Naive thymus-derived CD4-positive, alpha-beta T cell (primary cell): ENCODE results near the gene TCP11X2. TPM values are rescaled to one million over a fixed set of nuclear protein-coding genes. Genes with fewer than 3 reads are reported as not detected.
"Not testable (repeated sequence)": the region's sequence is repeated elsewhere in the genome, so short reads cannot be mapped to it uniquely, and the experiment has no call there.

Experiments
- ATAC-seq: fragments of 150-1000 bp; cut with Tn5 transposase; 2 replicates; pipeline ENCODE4 v1.10.0; 2021; ENCODE audit warnings: mild to moderate bottlenecking, moderate library complexity
- CTCF ChIA-PET: fragments of 350-600 bp; sonication (Branson Sonifier 250); formaldehyde crosslinking; loops from one replicate; lab custom pipeline; 2021; ENCODE audit warnings: antibody characterized with exemption; lab: Charles Lee
- POLR2A ChIA-PET: fragments of 350-600 bp; sonication (Branson Sonifier 250); formaldehyde crosslinking; loops from one replicate; lab custom pipeline; 2021; ENCODE audit warnings: antibody characterized with exemption, inconsistent platforms; lab: Charles Lee
- DNase-seq, 9 donors: peaks; one replicate each; pipeline versions ENCODE4 v3.0.0 to v3.0.0-alpha.2; 2020 to 2022; ENCODE audit warnings: mixed read lengths in 1 of 9
- H3K27ac ChIP-seq: one replicate; pipeline ENCODE4 v1.7.0; 2013; ENCODE audit warnings: mild to moderate bottlenecking, low read depth, low read length, moderate library complexity
- H3K27me3 ChIP-seq, 2 donors: one replicate each; pipeline ENCODE4 v1.7.0; 2013; ENCODE audit warnings: low read length in 2 of 2, mild to moderate bottlenecking in 2 of 2, moderate library complexity in 2 of 2; ENCODE audit not compliant: control insufficient read depth in 2 of 2, insufficient read depth in 2 of 2
- H3K36me3 ChIP-seq, 3 experiments: 1 replicate in 2 of 3; 2 replicates in 1 of 3; pipeline ENCODE4 v1.7.0; 2013; ENCODE audit warnings: low read length in 3 of 3, mild to moderate bottlenecking in 3 of 3, moderate library complexity in 1 of 3; ENCODE audit not compliant: insufficient read depth in 3 of 3, control insufficient read depth in 2 of 3
- H3K4me1 ChIP-seq, 2 donors: one replicate each; pipeline ENCODE4 v1.7.0; 2013; ENCODE audit warnings: low read length in 2 of 2, mild to moderate bottlenecking in 2 of 2, moderate library complexity in 1 of 2; ENCODE audit not compliant: control insufficient read depth in 2 of 2, insufficient read depth in 2 of 2
- H3K4me3 ChIP-seq: 2 replicates; pipeline ENCODE4 v1.7.0; 2013; ENCODE audit warnings: mild to moderate bottlenecking, low read length
- H3K9me3 ChIP-seq, 3 experiments: 1 replicate in 2 of 3; 2 replicates in 1 of 3; pipeline ENCODE4 v1.7.0; 2013; ENCODE audit warnings: low read length in 3 of 3; ENCODE audit not compliant: control insufficient read depth in 2 of 3
- H3K27ac Mint-ChIP-seq, 9 donors: one replicate each; pipeline ENCODE4 v1.8.0; 2020 to 2022; ENCODE audit warnings: mixed read lengths in 9 of 9, mild to moderate bottlenecking in 8 of 9, moderate library complexity in 5 of 9, inconsistent platforms in 2 of 9
- H3K27me3 Mint-ChIP-seq, 5 donors: one replicate each; pipeline ENCODE4 v1.8.0; 2021 to 2022; ENCODE audit warnings: mixed read lengths in 5 of 5, mild to moderate bottlenecking in 1 of 5
- H3K36me3 Mint-ChIP-seq, 5 donors: one replicate each; pipeline ENCODE4 v1.8.0; 2020 to 2022; ENCODE audit warnings: mixed read lengths in 5 of 5, mild to moderate bottlenecking in 3 of 5, inconsistent platforms in 1 of 5
- H3K4me1 Mint-ChIP-seq, 7 donors: one replicate each; pipeline ENCODE4 v1.8.0; 2020 to 2022; ENCODE audit warnings: mixed read lengths in 7 of 7, mild to moderate bottlenecking in 3 of 7, inconsistent platforms in 1 of 7
- H3K4me3 Mint-ChIP-seq, 10 donors: one replicate each; pipeline ENCODE4 v1.8.0; 2020 to 2022; ENCODE audit warnings: mild to moderate bottlenecking in 10 of 10, mixed read lengths in 10 of 10, moderate library complexity in 6 of 10, inconsistent platforms in 2 of 10
- H3K9me3 Mint-ChIP-seq, 11 donors: one replicate each; pipeline ENCODE4 v1.8.0; 2020 to 2022; ENCODE audit warnings: mixed read lengths in 11 of 11, mild to moderate bottlenecking in 4 of 11, inconsistent platforms in 1 of 11, moderate library complexity in 1 of 11
- intact Hi-C, 2 donors: fragments of 100-400 bp; cut with micrococcal nuclease; formaldehyde crosslinking; loops; one replicate each; pipeline ENCODE4 v1.15.1; 2023
- polyA plus RNA-seq, 2 donors: library from polyadenylated mRNA; unstranded; fragments of 300-500 nt; fragmentation: Illumina TruSeq; gene quantifications; one replicate each; pipeline ENCODE4 v1.2.3, GENCODE V29; 2021
- total RNA-seq, 6 experiments: library from RNA in 5 of 6; stranded (reverse) in 5 of 6; gene quantifications; 1 replicate in 5 of 6; 2 replicates in 1 of 6; pipeline ENCODE4 v1.2.3 and lab custom pipeline; 2021 to 2026

Gene TCP11X2
- total and polyA plus RNA-seq, 7 experiments from 2014 or later = not detected

- H3K27ac ChIP-seq, H3K4me1 Mint-ChIP-seq, H3K36me3 ChIP-seq, H3K27ac Mint-ChIP-seq, intact Hi-C loops, CTCF ChIA-PET, DNase-seq, H3K36me3 Mint-ChIP-seq, POLR2A ChIA-PET, H3K9me3 Mint-ChIP-seq, H3K4me3 Mint-ChIP-seq, H3K27me3 Mint-ChIP-seq, H3K4me1 ChIP-seq, H3K4me3 ChIP-seq, ATAC-seq, H3K27me3 ChIP-seq, H3K9me3 ChIP-seq: not testable (repeated sequence)
These were observed 7.2 kb upstream of the TCP11X2 start for GRCh38 chrX:102478765-102479164.

GRCh38 chrX:102470215-102470614 lies 1.4 kb downstream of the TCP11X2 start:
- H3K27me3 Mint-ChIP-seq, ATAC-seq, H3K4me1 ChIP-seq, H3K27me3 ChIP-seq, POLR2A ChIA-PET, H3K9me3 Mint-ChIP-seq, H3K36me3 Mint-ChIP-seq, H3K4me1 Mint-ChIP-seq, intact Hi-C loops, H3K27ac ChIP-seq, H3K9me3 ChIP-seq, CTCF ChIA-PET, H3K27ac Mint-ChIP-seq, DNase-seq, H3K4me3 ChIP-seq, H3K4me3 Mint-ChIP-seq, H3K36me3 ChIP-seq: not testable (repeated sequence)

- H3K9me3 ChIP-seq, DNase-seq, H3K36me3 Mint-ChIP-seq, CTCF ChIA-PET, H3K4me3 ChIP-seq, H3K4me1 Mint-ChIP-seq, POLR2A ChIA-PET, H3K4me1 ChIP-seq, H3K36me3 ChIP-seq, intact Hi-C loops, H3K27ac Mint-ChIP-seq, H3K27me3 Mint-ChIP-seq, H3K4me3 Mint-ChIP-seq, H3K9me3 Mint-ChIP-seq, H3K27me3 ChIP-seq, ATAC-seq, H3K27ac ChIP-seq: not testable (repeated sequence)
These were observed 13.0 kb downstream of the TCP11X2 start for GRCh38 chrX:102458615-102459014.

GRCh38 chrX:102439908-102440307 lies 31.7 kb downstream of the TCP11X2 start, which contains the start of gene NXF2B:
Gene NXF2B, minus strand, starts transcription at chrX:102440008. Its CDS starts 59,972 bp downstream, at chrX:102380036.
- H3K4me3 ChIP-seq, H3K9me3 ChIP-seq, intact Hi-C loops, H3K27me3 Mint-ChIP-seq, DNase-seq, H3K4me3 Mint-ChIP-seq, H3K27ac Mint-ChIP-seq, POLR2A ChIA-PET, H3K9me3 Mint-ChIP-seq, H3K4me1 ChIP-seq, CTCF ChIA-PET, H3K27me3 ChIP-seq, H3K36me3 ChIP-seq, H3K4me1 Mint-ChIP-seq, H3K36me3 Mint-ChIP-seq, H3K27ac ChIP-seq, ATAC-seq: not testable (repeated sequence)

- H3K36me3 ChIP-seq, H3K4me1 ChIP-seq, H3K27me3 ChIP-seq, intact Hi-C loops, H3K27me3 Mint-ChIP-seq, H3K9me3 Mint-ChIP-seq, H3K36me3 Mint-ChIP-seq, ATAC-seq, H3K4me3 ChIP-seq, H3K4me3 Mint-ChIP-seq, H3K27ac ChIP-seq, H3K27ac Mint-ChIP-seq, H3K4me1 Mint-ChIP-seq, DNase-seq, H3K9me3 ChIP-seq, POLR2A ChIA-PET, CTCF ChIA-PET: not testable (repeated sequence)
These were observed 57.1 kb downstream of the TCP11X2 start for GRCh38 chrX:102414493-102414892.

Other genes with a start within 250 kb of the TCP11X2 start
- gene NXF2, start 224.6 kb downstream of the TCP11X2 start, total RNA-seq = not detected
- gene NXF2, start 224.6 kb downstream of the TCP11X2 start, polyA plus RNA-seq = not detected
- not detected for gene NXF2B, start 31.8 kb downstream of the TCP11X2 start, total RNA-seq
- gene NXF2B, start 31.8 kb downstream of the TCP11X2 start, polyA plus RNA-seq = not detected
- under 1 TPM in 1 of 5 experiments, not detected in 4; 0.46 TPM for gene TMSB15A, start 44.9 kb upstream of the TCP11X2 start, total RNA-seq
- not detected for gene TMSB15A, start 44.9 kb upstream of the TCP11X2 start, polyA plus RNA-seq
- 10 to 100 TPM in 3 of 5 experiments, 1 to 10 TPM in 2; 8.2 to 13.1 (median 12.3) TPM for gene ARMCX5, start 127.7 kb upstream of the TCP11X2 start, total RNA-seq
- 10 to 100 TPM; 13.0 to 14.6 TPM for gene ARMCX5, start 127.7 kb upstream of the TCP11X2 start, polyA plus RNA-seq
- 10 to 100 TPM in 4 of 5 experiments, under 1 TPM in 1; 0.77 to 76.7 (median 70.4) TPM for gene GPRASP1, start 179.7 kb upstream of the TCP11X2 start, total RNA-seq
- 10 to 100 TPM in 1 of 2 donors, 1 to 10 TPM in 1; 9.6 to 22.4 TPM for gene GPRASP1, start 179.7 kb upstream of the TCP11X2 start, polyA plus RNA-seq
- gene GPRASP2, start 240.6 kb upstream of the TCP11X2 start, total RNA-seq = 1 to 10 TPM in 4 of 5 experiments, under 1 TPM in 1; 0.29 to 5.7 (median 2.1) TPM
- gene GPRASP2, start 240.6 kb upstream of the TCP11X2 start, polyA plus RNA-seq = 1 to 10 TPM; 4.4 to 9.3 TPM
- gene GPRASP3, start 248.9 kb upstream of the TCP11X2 start, total RNA-seq = 1 to 10 TPM; 1.5 to 3.5 (median 1.9) TPM
- 1 to 10 TPM in 1 of 2 donors, under 1 TPM in 1; 0.39 to 1.4 TPM for gene GPRASP3, start 248.9 kb upstream of the TCP11X2 start, polyA plus RNA-seq